ENCODE results near the gene BANF2.

DNA sequence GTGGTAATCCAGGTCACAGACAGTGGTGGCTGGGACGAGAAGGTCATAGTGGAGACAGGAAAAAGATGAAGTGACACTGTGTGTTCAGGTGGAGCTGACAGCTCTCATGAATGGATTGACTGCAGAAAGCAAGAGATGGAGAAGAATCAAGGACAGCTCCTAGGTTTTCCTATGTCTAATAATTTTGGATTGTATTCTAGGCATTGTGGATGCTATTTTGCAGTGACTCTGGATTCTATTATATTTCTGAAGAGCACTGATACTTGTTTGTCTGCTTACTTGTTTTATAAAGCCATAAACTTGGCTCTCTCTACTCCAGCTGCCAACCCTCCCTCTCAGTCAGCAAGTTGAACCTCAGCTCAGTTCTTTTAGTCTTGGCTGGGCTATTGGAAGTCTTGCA is 58.7 kb downstream of the BANF2 start:
- TF ChIP-seq, protein P1, sequence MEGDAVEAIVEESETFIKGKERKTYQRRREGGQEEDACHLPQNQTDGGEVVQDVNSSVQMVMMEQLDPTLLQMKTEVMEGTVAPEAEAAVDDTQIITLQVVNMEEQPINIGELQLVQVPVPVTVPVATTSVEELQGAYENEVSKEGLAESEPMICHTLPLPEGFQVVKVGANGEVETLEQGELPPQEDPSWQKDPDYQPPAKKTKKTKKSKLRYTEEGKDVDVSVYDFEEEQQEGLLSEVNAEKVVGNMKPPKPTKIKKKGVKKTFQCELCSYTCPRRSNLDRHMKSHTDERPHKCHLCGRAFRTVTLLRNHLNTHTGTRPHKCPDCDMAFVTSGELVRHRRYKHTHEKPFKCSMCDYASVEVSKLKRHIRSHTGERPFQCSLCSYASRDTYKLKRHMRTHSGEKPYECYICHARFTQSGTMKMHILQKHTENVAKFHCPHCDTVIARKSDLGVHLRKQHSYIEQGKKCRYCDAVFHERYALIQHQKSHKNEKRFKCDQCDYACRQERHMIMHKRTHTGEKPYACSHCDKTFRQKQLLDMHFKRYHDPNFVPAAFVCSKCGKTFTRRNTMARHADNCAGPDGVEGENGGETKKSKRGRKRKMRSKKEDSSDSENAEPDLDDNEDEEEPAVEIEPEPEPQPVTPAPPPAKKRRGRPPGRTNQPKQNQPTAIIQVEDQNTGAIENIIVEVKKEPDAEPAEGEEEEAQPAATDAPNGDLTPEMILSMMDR (IDR thresholded peaks at IDR 0.05), result no peak
- no peak for TF ChIP-seq POLR2A (IDR thresholded peaks at IDR 0.05)
